Measurements from ENCODE around the gene IGLL1.
"Not testable (repeated sequence)": the region's sequence is repeated elsewhere in the genome, so short reads cannot be mapped to it uniquely, and the experiment has no call there.

IGLL1 gene

DNA sequence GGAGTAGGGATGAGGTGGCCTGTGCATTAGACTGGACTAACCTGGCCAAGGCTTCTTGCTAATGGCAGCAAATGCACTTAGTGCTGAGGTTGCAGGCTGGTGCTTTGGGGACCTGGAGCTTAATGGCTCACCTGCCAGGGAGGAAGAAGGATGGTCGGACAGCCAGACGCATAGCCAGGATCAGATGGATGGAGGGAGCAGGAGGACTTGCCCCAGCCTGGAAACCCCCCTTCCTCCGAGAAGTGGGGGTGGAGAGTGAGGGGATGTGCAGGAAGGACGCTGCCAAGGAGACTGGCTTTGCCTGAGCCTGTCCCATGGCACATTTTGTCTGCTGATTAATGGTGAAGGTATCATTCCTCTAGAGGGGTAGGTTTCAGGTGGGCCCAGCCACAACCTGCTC lies 17.9 kb downstream of the IGLL1 start:
- DNase-seq (ENCODE audit: low read depth in 2 of 2), result no peak

DNA sequence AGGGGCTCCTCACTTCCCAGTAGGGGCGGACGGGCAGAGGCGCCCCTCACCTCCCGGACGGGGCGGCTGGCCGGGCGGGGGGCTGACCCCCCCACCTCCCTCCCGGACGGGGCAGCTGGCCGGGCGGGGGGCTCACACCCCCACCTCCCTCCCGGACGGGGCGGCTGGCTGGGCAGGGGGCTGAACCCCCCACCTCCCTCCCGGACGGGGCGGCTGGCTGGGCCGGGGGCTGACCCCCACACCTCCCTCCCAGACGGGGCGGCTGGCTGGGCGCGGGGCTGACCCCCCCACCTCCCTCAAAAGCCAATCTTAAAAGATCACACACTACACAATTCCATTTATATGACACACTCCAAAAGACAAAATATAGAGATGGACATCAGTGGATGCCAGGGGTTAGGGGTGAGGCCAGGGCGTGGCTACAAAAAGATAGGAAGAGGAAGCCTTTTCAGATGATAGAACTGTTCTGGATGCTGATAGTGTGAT lies 19.0 kb downstream of the IGLL1 start:
- DNase-seq (ENCODE audit: low read depth in 2 of 2), result not testable (repeated sequence)

DNA sequence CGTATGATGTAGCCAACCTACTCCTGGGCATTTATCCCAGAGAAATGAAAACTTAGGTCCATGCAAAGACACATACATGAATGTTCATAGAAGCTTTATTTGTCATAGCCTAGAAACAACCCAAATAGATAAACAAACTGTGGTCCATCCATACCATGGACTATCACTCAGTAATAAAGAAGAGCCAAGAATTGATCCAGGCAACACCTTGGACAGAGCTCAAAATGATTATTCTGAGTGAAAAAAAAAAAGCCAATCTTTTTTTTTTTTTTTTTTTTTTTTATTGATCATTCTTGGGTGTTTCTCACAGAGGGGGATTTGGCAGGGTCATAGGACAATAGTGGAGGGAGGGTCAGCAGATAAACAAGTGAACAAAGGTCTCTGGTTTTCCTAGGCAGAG lies 19.9 kb downstream of the IGLL1 start:
- not testable (repeated sequence) for DNase-seq (ENCODE audit: low read depth in 2 of 2)

GRCh38 chr22:23557467-23557866 lies 22.6 kb downstream of the IGLL1 start:
- DNase-seq (ENCODE audit: low read depth in 2 of 2), result no peak

- DNase-seq (ENCODE audit: low read depth in 2 of 2), result no peak
Observed at GRCh38 chr22:23557036-23557435, 23.1 kb downstream of the IGLL1 start.

GRCh38 chr22:23556026-23556620 lies 24.0 kb downstream of the IGLL1 start:
- no peak for DNase-seq (ENCODE audit: low read depth in 2 of 2)

DNA sequence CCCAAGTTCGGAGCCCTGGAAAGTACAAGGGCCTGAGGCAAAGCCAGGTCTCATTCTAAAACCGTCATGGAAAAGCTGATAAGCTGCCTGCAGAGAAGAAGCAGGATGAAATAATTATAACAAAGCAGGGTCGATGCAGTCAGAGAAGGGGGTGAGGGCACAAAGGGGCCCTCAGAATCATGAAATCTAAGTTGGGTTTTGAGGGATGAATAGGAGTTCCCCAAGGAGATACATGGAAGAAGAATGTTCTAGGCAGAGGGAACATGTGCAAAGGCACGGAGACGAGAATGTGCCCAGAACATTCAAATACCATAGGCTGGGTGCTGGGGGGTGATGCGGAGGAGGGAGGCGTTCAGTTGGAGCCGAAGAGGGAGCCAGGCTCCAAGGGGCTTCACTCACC lies 25.0 kb downstream of the IGLL1 start:
- DNase-seq (ENCODE audit: low read depth in 2 of 2), result no peak

- DNase-seq (ENCODE audit: low read depth in 2 of 2), result no peak
Observed at GRCh38 chr22:23553924-23554870, 25.9 kb downstream of the IGLL1 start.

GRCh38 chr22:23553438-23553837 lies 26.7 kb downstream of the IGLL1 start:
- DNase-seq (ENCODE audit: low read depth in 2 of 2), result no peak

- DNase-seq (ENCODE audit: low read depth in 2 of 2), result no peak
Observed at GRCh38 chr22:23552573-23552972, 27.5 kb downstream of the IGLL1 start.

- no peak for DNase-seq (ENCODE audit: low read depth in 2 of 2)
Observed at GRCh38 chr22:23551385-23551784, 28.7 kb downstream of the IGLL1 start.

- DNase-seq (ENCODE audit: low read depth in 2 of 2), result no peak
Observed at GRCh38 chr22:23550049-23550650, 29.9 kb downstream of the IGLL1 start.

- no peak for DNase-seq (ENCODE audit: low read depth in 2 of 2)
Observed at GRCh38 chr22:23549198-23549595, 30.9 kb downstream of the IGLL1 start.

- DNase-seq (ENCODE audit: low read depth in 2 of 2), result no peak
Observed at GRCh38 chr22:23548501-23549197, 31.4 kb downstream of the IGLL1 start.

GRCh38 chr22:23547818-23548500 lies 32.1 kb downstream of the IGLL1 start:
- no peak for DNase-seq (ENCODE audit: low read depth in 2 of 2)

- DNase-seq (ENCODE audit: low read depth in 2 of 2), result not testable (repeated sequence)
Observed at GRCh38 chr22:23547382-23547781, 32.7 kb downstream of the IGLL1 start.

DNA sequence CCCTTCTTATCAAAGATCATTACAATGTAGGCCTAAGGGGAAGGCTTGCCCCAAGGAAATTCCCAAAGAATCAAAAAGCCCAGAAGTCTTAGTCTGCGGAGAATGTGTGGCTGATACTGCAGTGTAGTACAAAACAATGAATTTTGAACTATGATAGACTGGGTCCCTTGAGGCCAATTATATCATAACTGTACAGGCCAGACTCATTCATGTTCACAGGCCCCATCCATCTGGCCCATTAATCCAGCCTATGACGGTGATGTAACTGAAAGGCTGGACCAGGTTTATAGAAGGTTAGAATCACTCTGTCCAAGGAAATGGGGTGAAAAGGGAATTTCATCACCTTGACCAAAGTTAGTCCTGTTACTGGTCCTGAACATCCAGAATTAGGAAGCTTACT lies 35.2 kb downstream of the IGLL1 start:
- no peak for DNase-seq (ENCODE audit: low read depth in 2 of 2)

- not testable (repeated sequence) for DNase-seq (ENCODE audit: low read depth in 2 of 2)
Observed at GRCh38 chr22:23543506-23544000, 36.5 kb downstream of the IGLL1 start.

- DNase-seq (ENCODE audit: low read depth in 2 of 2), result no peak
Observed at GRCh38 chr22:23542933-23543332, 37.2 kb downstream of the IGLL1 start.

DNA sequence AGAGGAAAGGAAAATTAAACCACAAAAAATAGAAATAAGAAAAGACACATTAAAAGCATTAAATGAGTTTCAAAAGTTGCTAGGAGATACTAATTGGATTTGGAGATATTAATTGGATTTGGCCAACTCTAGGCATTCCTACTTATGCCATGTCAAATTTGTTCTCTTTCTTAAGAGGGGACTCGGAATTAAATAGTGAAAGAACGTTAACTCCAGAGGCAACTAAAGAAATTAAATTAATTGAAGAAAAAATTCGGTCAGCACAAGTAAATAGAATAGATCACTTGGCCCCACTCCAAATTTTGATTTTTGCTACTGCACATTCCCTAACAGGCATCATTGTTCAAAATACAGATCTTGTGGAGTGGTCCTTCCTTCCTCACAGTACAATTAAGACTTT lies 37.7 kb downstream of the IGLL1 start:
- not testable (repeated sequence) for DNase-seq (ENCODE audit: low read depth in 2 of 2)

DNA sequence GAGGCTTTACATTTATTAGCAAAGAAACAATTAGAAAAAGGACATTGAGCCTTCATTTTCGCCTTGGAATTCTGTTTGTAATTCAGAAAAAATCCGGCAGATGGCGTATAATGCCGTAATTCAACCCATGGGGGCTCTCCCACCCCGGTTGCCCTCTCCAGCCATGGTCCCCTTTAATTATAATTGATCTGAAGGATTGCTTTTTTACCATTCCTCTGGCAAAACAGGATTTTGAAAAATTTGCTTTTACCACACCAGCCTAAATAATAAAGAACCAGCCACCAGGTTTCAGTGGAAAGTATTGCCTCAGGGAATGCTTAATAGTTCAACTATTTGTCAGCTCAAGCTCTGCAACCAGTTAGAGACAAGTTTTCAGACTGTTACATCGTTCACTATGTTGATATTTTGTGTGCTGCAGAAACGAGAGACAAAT lies 38.2 kb downstream of the IGLL1 start:
- peak in 1 of 2 donors; percentile 7 for DNase-seq (ENCODE audit: low read depth in 2 of 2)
